CD14-positive monocyte (primary cell): Measurements from ENCODE around the gene MSI2. TPM values are rescaled to one million over a fixed set of nuclear protein-coding genes. Genes with fewer than 3 reads are reported as not detected.

Experiments used
- DNase-seq, 3 donors: peaks; one replicate each; pipeline ENCODE4 v3.0.0-alpha.2; 2011 to 2022
- H2AFZ ChIP-seq: 2 replicates; pipeline ENCODE4 v1.6.0; 2012; ENCODE audit warnings: mild to moderate bottlenecking, low read depth, low read length, inconsistent platforms; ENCODE audit not compliant: insufficient read depth, poor library complexity, severe bottlenecking
- H3K27ac ChIP-seq, 2 donors: 1 replicate in 1 of 2; 2 replicates in 1 of 2; pipeline ENCODE4 v1.5.1; 2012 to 2013; ENCODE audit warnings: low read length in 2 of 2, control low read depth in 1 of 2, inconsistent platforms in 1 of 2, low read depth in 1 of 2, mild to moderate bottlenecking in 1 of 2
- H3K27me3 ChIP-seq, 2 donors: one replicate each; pipeline versions ENCODE4 v1.6.0 to v1.6.1; 2011 to 2013; ENCODE audit warnings: low read length in 2 of 2; ENCODE audit not compliant: control insufficient read depth in 2 of 2, insufficient read depth in 2 of 2
- H3K36me3 ChIP-seq, 2 donors: replicated peaks in 1 of 2; 1 replicate in 1 of 2; 2 replicates in 1 of 2; pipeline versions ENCODE4 v1.5.1 to v1.6.1; 2012 to 2013; ENCODE audit warnings: low read length in 2 of 2, control low read depth in 1 of 2, inconsistent platforms in 1 of 2, mild to moderate bottlenecking in 1 of 2; ENCODE audit not compliant: insufficient read depth in 2 of 2, control insufficient read depth in 1 of 2
- H3K4me1 ChIP-seq, 2 donors: 1 replicate in 1 of 2; 2 replicates in 1 of 2; pipeline versions ENCODE4 v1.5.1 to v1.6.1; 2012 to 2013; ENCODE audit warnings: low read length in 2 of 2, control low read depth in 1 of 2, inconsistent platforms in 1 of 2, mild to moderate bottlenecking in 1 of 2, moderate library complexity in 1 of 2; ENCODE audit not compliant: insufficient read depth in 2 of 2, control insufficient read depth in 1 of 2
- H3K4me2 ChIP-seq: replicated peaks from 2 replicates; pipeline ENCODE3; 2012; ENCODE audit warnings: low read length, moderate library complexity, mild to moderate bottlenecking; ENCODE audit not compliant: poor library complexity, severe bottlenecking; ENCODE audit errors: extremely low read depth
- H3K4me3 ChIP-seq, 3 experiments: fragments of 200-600 bp in 1 of 3; sonication (generic) in 1 of 3; replicated peaks in 1 of 3; 1 replicate in 2 of 3; 2 replicates in 1 of 3; pipeline ENCODE4 v1.5.1; 2011 to 2013; ENCODE audit warnings: low read length in 3 of 3, mild to moderate bottlenecking in 3 of 3, control low read depth in 2 of 3, low read depth in 2 of 3, inconsistent platforms in 1 of 3, moderate library complexity in 1 of 3
- H3K79me2 ChIP-seq: 2 replicates; pipeline ENCODE4 v1.6.0; 2012; ENCODE audit warnings: mild to moderate bottlenecking, control low read depth, inconsistent platforms, low read length, moderate library complexity; ENCODE audit not compliant: insufficient read depth
- H3K9ac ChIP-seq: 2 replicates; pipeline ENCODE4 v1.6.0; 2017; ENCODE audit warnings: low read length, mild to moderate bottlenecking; ENCODE audit not compliant: insufficient read depth, poor library complexity, severe bottlenecking
- H3K9me3 ChIP-seq, 2 donors: replicated peaks in 1 of 2; 1 replicate in 1 of 2; 2 replicates in 1 of 2; pipeline versions ENCODE4 v1.5.1 to v1.6.1; 2012 to 2013; ENCODE audit warnings: low read length in 2 of 2, control low read depth in 1 of 2; ENCODE audit not compliant: control insufficient read depth in 1 of 2, insufficient read depth in 1 of 2
- H4K20me1 ChIP-seq: 2 replicates; pipeline ENCODE4 v1.6.0; 2012; ENCODE audit warnings: mild to moderate bottlenecking, low read length, control low read depth, moderate library complexity; ENCODE audit not compliant: insufficient read depth
- H3K27ac Mint-ChIP-seq, 7 donors: one replicate each; pipeline ENCODE4 v1.8.0; 2020; ENCODE audit warnings: mild to moderate bottlenecking in 7 of 7, mixed read lengths in 7 of 7, moderate library complexity in 6 of 7, inconsistent platforms in 2 of 7
- H3K27me3 Mint-ChIP-seq, 3 donors: one replicate each; pipeline ENCODE4 v1.8.0; 2021 to 2022; ENCODE audit warnings: low read depth in 3 of 3, mild to moderate bottlenecking in 3 of 3, mixed read lengths in 3 of 3, moderate library complexity in 3 of 3, inconsistent platforms in 1 of 3
- H3K36me3 Mint-ChIP-seq, 2 donors: one replicate each; pipeline ENCODE4 v1.8.0; 2020; ENCODE audit warnings: mixed read lengths in 2 of 2, inconsistent platforms in 1 of 2, mild to moderate bottlenecking in 1 of 2
- H3K4me1 Mint-ChIP-seq: one replicate; pipeline ENCODE4 v1.8.0; 2020; ENCODE audit warnings: mild to moderate bottlenecking, mixed read lengths
- H3K4me3 Mint-ChIP-seq, 2 donors: one replicate each; pipeline ENCODE4 v1.8.0; 2020; ENCODE audit warnings: mild to moderate bottlenecking in 2 of 2, mixed read lengths in 2 of 2, moderate library complexity in 1 of 2
- H3K9me3 Mint-ChIP-seq, 7 donors: one replicate each; pipeline ENCODE4 v1.8.0; 2020 to 2022; ENCODE audit warnings: mixed read lengths in 7 of 7, mild to moderate bottlenecking in 6 of 7, moderate library complexity in 6 of 7, inconsistent platforms in 2 of 7
- WGBS: methylation state at CpG from one replicate; pipeline ENCODE4 v1.1.5; 2013; ENCODE audit warnings: missing lambda C conversion rate; ENCODE audit not compliant: insufficient coverage; 5-methylcytosine and 5-hydroxymethylcytosine counted together
- intact Hi-C, 2 donors: fragments of 100-400 bp; cut with micrococcal nuclease; formaldehyde crosslinking; loops; one replicate each; pipeline versions ENCODE4 v1.15.0 to v1.15.1; 2023
- polyA plus RNA-seq, 3 donors: library from polyadenylated mRNA; depleted of rRNA in 1 of 3; unstranded in 2 of 3; stranded (reverse) in 1 of 3; fragments of 300-500 nt in 2 of 3; fragments of >200 nt in 1 of 3; fragmentation: Illumina TruSeq in 2 of 3; gene quantifications; 1 replicate in 2 of 3; 2 replicates in 1 of 3; pipeline ENCODE4 v1.2.3, GENCODE V29; 2012 to 2021
- TF ChIP-seq, protein P1 (sequence below): fragments of 200-600 bp; IDR thresholded peaks from one replicate; pipeline ENCODE4 v1.8.0; 2022; ENCODE audit warnings: antibody characterized with exemption, mild to moderate bottlenecking

The MSI2 gene
- polyA plus RNA-seq, 3 donors, result 0.20 to 6.6 (median 0.37) TPM

DNA sequence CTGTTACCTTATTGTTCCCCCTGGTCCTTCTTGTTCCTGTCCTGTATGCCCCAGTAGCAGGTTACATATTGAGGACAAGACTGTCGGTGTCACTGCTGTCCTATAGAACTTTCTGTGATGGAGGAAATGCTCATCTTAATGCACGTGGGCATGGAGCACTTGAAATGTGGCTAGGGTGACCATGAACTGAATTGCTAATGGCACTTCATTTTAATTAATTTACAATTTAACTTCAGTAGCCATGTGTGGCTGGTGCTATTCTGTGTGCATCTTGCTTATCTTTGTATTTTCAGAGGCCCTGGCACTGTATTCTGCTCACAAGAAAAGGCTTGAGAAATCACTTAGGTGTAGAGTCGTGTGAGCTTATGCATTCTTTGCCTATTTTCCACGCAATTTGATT is 125.2 kb downstream of the MSI2 start:
- intact Hi-C loops, result no loop called here
- H3K4me1 ChIP-seq, result peaks cover 7 to 12% of the 10 kb centered on the region in 2 donors
- DNase-seq, result no peak
- H3K27ac ChIP-seq, result no peak overlapping the region
- H2AFZ ChIP-seq, result no peak overlapping the region
- Mint-ChIP-seq H3K36me3 (peaks cover 3 to 4% of the 10 kb centered on the region in 2 donors), H3K4me1 (peaks cover 16% of the 10 kb centered on the region), H3K4me3 (no peak overlapping the region), H3K9me3 (peaks cover 4 to 14% (median 11%) of the 10 kb centered on the region in 7 donors), H3K27ac (no peak overlapping the region), H3K27me3 (peaks cover 0 to 3% (median 2%) of the 10 kb centered on the region in 3 donors)
- no peaks in the 10 kb centered on the region for H3K27me3 ChIP-seq
- no peak overlapping the region for H3K4me2 ChIP-seq
- H4K20me1 ChIP-seq, result no peaks in the 10 kb centered on the region
- no peaks in the 10 kb centered on the region for H3K36me3 ChIP-seq
- no CpG with 5 or more reads among the region's 4 CpGs for WGBS
- H3K9ac ChIP-seq, result no peak overlapping the region
- peaks cover 5 to 8% of the 10 kb centered on the region in 2 donors for H3K9me3 ChIP-seq
- no peaks in the 10 kb centered on the region for H3K79me2 ChIP-seq
- TF ChIP-seq, protein P1, sequence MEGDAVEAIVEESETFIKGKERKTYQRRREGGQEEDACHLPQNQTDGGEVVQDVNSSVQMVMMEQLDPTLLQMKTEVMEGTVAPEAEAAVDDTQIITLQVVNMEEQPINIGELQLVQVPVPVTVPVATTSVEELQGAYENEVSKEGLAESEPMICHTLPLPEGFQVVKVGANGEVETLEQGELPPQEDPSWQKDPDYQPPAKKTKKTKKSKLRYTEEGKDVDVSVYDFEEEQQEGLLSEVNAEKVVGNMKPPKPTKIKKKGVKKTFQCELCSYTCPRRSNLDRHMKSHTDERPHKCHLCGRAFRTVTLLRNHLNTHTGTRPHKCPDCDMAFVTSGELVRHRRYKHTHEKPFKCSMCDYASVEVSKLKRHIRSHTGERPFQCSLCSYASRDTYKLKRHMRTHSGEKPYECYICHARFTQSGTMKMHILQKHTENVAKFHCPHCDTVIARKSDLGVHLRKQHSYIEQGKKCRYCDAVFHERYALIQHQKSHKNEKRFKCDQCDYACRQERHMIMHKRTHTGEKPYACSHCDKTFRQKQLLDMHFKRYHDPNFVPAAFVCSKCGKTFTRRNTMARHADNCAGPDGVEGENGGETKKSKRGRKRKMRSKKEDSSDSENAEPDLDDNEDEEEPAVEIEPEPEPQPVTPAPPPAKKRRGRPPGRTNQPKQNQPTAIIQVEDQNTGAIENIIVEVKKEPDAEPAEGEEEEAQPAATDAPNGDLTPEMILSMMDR, result no peak
- no peak overlapping the region for H3K4me3 ChIP-seq

DNA sequence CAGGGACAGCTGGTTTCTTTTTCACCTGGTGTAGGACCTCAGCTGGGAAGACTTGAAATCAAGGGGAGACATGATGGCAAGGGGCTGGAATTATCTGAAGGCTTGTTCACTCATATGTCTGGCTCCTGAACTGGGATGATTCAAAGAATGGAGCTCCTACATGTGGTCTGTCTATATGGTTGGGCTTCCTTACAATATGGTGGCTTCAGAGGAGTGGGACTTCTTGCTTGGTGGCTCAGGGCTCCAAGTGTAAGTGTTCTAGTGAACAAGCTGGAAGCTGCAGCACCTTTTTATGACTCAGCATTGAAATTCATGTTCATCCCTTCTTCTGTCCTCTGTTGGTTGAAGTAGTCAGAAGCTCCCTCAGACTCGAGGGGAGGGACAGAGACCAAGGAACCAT is 127.9 kb downstream of the MSI2 start:
- intact Hi-C loops, result no loop called here
- H3K36me3 Mint-ChIP-seq, result peaks cover 6 to 9% of the 10 kb centered on the region in 2 donors
- no CpG with 5 or more reads among the region's 1 CpG for WGBS

More for the DNA sequence above, 127.9 kb downstream of the MSI2 start:
- Histone ChIP-seq H3K9me3 (peaks cover 19 to 23% of the 10 kb centered on the region in 2 donors), H3K4me2 (no peak overlapping the region), H3K36me3 (no peaks in the 10 kb centered on the region), H3K4me1 (peaks cover 7% of the 10 kb centered on the region in 2 donors), H2AFZ (no peak overlapping the region), H4K20me1 (no peaks in the 10 kb centered on the region), H3K4me3 (no peak overlapping the region), H3K79me2 (no peaks in the 10 kb centered on the region), H3K27ac (no peak overlapping the region), H3K27me3 (no peaks in the 10 kb centered on the region), H3K9ac (no peak overlapping the region)
- TF ChIP-seq, protein P1, result no peak
- DNase-seq, result no peak
- Mint-ChIP-seq H3K4me3 (no peak overlapping the region), H3K27ac (no peak overlapping the region), H3K4me1 (peaks cover 9% of the 10 kb centered on the region), H3K27me3 (peaks cover 0 to 2% (median 2%) of the 10 kb centered on the region in 3 donors), H3K9me3 (peaks cover 15 to 34% (median 28%) of the 10 kb centered on the region in 7 donors)
